HEK293 (cell line): Measurements from ENCODE around the gene TRIM5.
A peak's percentile ranks its signal among the peaks of the same experiment; 100 is the strongest.

Experiments used
- CTCF ChIA-PET: fragments of 350-600 bp; formaldehyde crosslinking; extraction: SDS; loops from one replicate; lab custom pipeline; 2021; ENCODE audit warnings: antibody characterized with exemption; lab: Yijun Ruan, JAX
- POLR2A ChIA-PET: fragments of 300-600 bp; formaldehyde crosslinking; extraction: SDS; loops from one replicate; lab custom pipeline; 2020; ENCODE audit warnings: antibody characterized with exemption, inconsistent platforms; lab: Yijun Ruan, JAX
- H3K27ac ChIP-seq: fragments of 200-500 bp; sonication (Bioruptor generic); 2 replicates; pipeline ENCODE4 v1.5.1; 2014; ENCODE audit warnings: low read depth, low read length, control low read depth, inconsistent platforms; ENCODE audit errors: extremely low read depth
- H3K36me3 ChIP-seq, 2 experiments: fragments of 200-500 bp in 1 of 2; sonication (Bioruptor generic) in 1 of 2; 1 replicate in 1 of 2; 2 replicates in 1 of 2; pipeline ENCODE4 v1.5.1; 2014 to 2017; ENCODE audit warnings: inconsistent platforms in 2 of 2, low read length in 2 of 2; ENCODE audit not compliant: control insufficient read depth in 2 of 2, insufficient read depth in 1 of 2
- H3K4me1 ChIP-seq: fragments of 200-500 bp; sonication (Bioruptor generic); 2 replicates; pipeline ENCODE4 v1.5.1; 2014; ENCODE audit warnings: mild to moderate bottlenecking, low read length, inconsistent platforms; ENCODE audit not compliant: control insufficient read depth, insufficient read depth
- H3K4me3 ChIP-seq: 2 replicates; pipeline ENCODE4 v1.5.1; 2011; ENCODE audit warnings: low read depth, mild to moderate bottlenecking, control low read depth, low read length, moderate library complexity
- H3K9me3 ChIP-seq: fragments of 200-500 bp; sonication (Bioruptor generic); 2 replicates; pipeline ENCODE4 v1.5.1; 2014; ENCODE audit warnings: low read depth, low read length, inconsistent platforms; ENCODE audit not compliant: control insufficient read depth, insufficient read depth
- ATF2 ChIP-seq: fragments of 450-650 bp; formaldehyde crosslinking; IDR thresholded peaks from 2 replicates; pipeline ENCODE4 v1.5.1; 2016; ENCODE audit warnings: missing biosample characterization, missing genetic modification characterization, low read depth
- INSM2 ChIP-seq: fragments of 450-650 bp; formaldehyde crosslinking; IDR thresholded peaks from 2 replicates; pipeline ENCODE4 v1.5.1; 2016; ENCODE audit warnings: missing biosample characterization, missing genetic modification characterization
- PBX3 ChIP-seq: sonication (generic); formaldehyde crosslinking; IDR thresholded peaks from 2 replicates; pipeline ENCODE4 v1.8.1; 2022; ENCODE audit warnings: mild to moderate bottlenecking, moderate library complexity, missing genetic modification reagents
- TCF7L2 ChIP-seq: IDR thresholded peaks from 2 replicates; pipeline ENCODE4 v1.6.1; 2011; ENCODE audit warnings: low read depth, mild to moderate bottlenecking, inconsistent platforms, low read length, moderate library complexity, borderline replicate concordance
- TRIM28 ChIP-seq: IDR thresholded peaks from 2 replicates; pipeline ENCODE4 v1.6.1; 2011; ENCODE audit warnings: low read length, control low read depth, borderline replicate concordance
- ZBTB20 ChIP-seq: fragments of 450-650 bp; formaldehyde crosslinking; IDR thresholded peaks from 2 replicates; pipeline ENCODE4 v1.5.1; 2016; ENCODE audit warnings: missing biosample characterization, missing genetic modification characterization
- ZBTB26 ChIP-seq: fragments of 450-650 bp; formaldehyde crosslinking; optimal IDR thresholded peaks from 2 replicates; pipeline ENCODE3; 2016; ENCODE audit warnings: missing biosample characterization, mild to moderate bottlenecking, missing genetic modification characterization
- ZFHX2 ChIP-seq: fragments of 450-650 bp; formaldehyde crosslinking; conservative IDR thresholded peaks from 2 replicates; pipeline ENCODE4 v1.5.1; 2016; ENCODE audit warnings: missing biosample characterization, missing genetic modification characterization
- ZNF2 ChIP-seq: fragments of 450-650 bp; formaldehyde crosslinking; IDR thresholded peaks from 2 replicates; pipeline ENCODE4 v1.5.1; 2016; ENCODE audit warnings: missing biosample characterization, missing genetic modification characterization
- ZNF24 ChIP-seq: fragments of 450-650 bp; formaldehyde crosslinking; IDR thresholded peaks from 2 replicates; pipeline ENCODE4 v1.5.1; 2016; ENCODE audit warnings: missing biosample characterization, missing genetic modification characterization
- ZNF335 ChIP-seq: fragments of 450-650 bp; formaldehyde crosslinking; conservative IDR thresholded peaks from 2 replicates; pipeline ENCODE4 v1.5.1; 2016; ENCODE audit warnings: missing biosample characterization, missing genetic modification characterization
- ZNF366 ChIP-seq: fragments of 450-650 bp; formaldehyde crosslinking; conservative IDR thresholded peaks from 2 replicates; pipeline ENCODE4 v1.5.1; 2016; ENCODE audit warnings: missing biosample characterization, missing genetic modification characterization
- ZNF600 ChIP-seq: fragments of 450-650 bp; formaldehyde crosslinking; IDR thresholded peaks from 2 replicates; pipeline ENCODE4 v1.5.1; 2016; ENCODE audit warnings: missing biosample characterization, missing genetic modification characterization
- ZNF677 ChIP-seq: fragments of 450-650 bp; IDR thresholded peaks from 2 replicates; pipeline ENCODE4 v1.5.0; 2018; ENCODE audit warnings: missing biosample characterization, mild to moderate bottlenecking, missing genetic modification characterization, moderate library complexity
- ZNF747 ChIP-seq: fragments of 450-650 bp; formaldehyde crosslinking; IDR thresholded peaks from 2 replicates; pipeline ENCODE4 v1.5.1; 2016; ENCODE audit warnings: missing biosample characterization, missing genetic modification characterization
- ZNF843 ChIP-seq: fragments of 450-650 bp; formaldehyde crosslinking; IDR thresholded peaks from 2 replicates; pipeline ENCODE4 v1.5.1; 2016; ENCODE audit warnings: missing biosample characterization, missing genetic modification characterization
- TF ChIP-seq, protein P1 (sequence below): fragments of 450-650 bp; formaldehyde crosslinking; conservative IDR thresholded peaks from 2 replicates; pipeline ENCODE4 v1.5.1; 2016; ENCODE audit warnings: low read depth, missing biosample characterization, missing genetic modification characterization
- TF ChIP-seq, protein P2 (sequence below): fragments of 450-650 bp; formaldehyde crosslinking; IDR thresholded peaks from 2 replicates; pipeline ENCODE4 v1.5.1; 2016; ENCODE audit warnings: missing biosample characterization, missing genetic modification characterization, low read depth
- TF ChIP-seq, protein P3 (sequence below): fragments of 450-650 bp; formaldehyde crosslinking; IDR thresholded peaks from 2 replicates; pipeline ENCODE4 v1.5.1; 2016; ENCODE audit warnings: missing biosample characterization, missing genetic modification characterization, borderline replicate concordance

The TRIM5 gene, protein sequence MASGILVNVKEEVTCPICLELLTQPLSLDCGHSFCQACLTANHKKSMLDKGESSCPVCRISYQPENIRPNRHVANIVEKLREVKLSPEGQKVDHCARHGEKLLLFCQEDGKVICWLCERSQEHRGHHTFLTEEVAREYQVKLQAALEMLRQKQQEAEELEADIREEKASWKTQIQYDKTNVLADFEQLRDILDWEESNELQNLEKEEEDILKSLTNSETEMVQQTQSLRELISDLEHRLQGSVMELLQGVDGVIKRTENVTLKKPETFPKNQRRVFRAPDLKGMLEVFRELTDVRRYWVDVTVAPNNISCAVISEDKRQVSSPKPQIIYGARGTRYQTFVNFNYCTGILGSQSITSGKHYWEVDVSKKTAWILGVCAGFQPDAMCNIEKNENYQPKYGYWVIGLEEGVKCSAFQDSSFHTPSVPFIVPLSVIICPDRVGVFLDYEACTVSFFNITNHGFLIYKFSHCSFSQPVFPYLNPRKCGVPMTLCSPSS

DNA sequence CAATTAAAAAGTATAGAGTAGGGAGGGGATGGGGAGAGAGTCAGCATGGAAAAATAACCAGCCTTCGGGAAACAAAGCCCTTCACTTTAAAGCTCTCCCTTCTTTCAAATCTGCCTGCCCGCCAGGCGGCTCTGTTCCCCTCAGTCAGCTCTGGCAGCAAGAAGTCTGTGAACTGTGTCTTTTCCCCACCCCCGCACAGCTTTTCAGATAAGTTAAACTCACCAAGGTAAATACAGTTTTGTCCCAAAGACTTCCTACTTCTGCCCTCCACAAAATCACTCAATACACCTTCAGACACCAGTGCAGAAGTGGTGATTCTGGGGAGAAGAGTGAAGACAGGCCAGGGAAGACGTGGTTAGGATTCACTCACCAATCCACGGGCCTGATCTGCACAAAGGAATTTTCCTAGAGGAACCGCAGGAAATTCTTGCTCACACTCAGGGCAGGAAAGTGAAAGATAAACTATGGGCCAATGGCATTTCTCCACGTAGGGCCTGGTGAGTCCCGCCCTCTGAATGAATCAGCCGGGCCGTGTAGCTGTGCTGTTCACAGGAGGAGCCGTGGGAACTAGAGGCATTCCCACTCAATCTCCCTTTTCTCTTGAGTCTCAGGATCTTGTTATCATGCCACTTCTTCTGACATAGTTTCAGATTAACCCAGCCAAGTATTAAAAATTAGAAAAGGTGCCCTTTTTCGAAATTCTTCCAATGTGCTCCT, at the start of gene TRIM5:
Gene TRIM5 (minus strand): TSS at position 429 of the 717 bp plus-strand sequence. CDS start 4,897 bp downstream, outside the sequence.
- Histone ChIP-seq H3K27ac (peak within 1 kb of the TSS; percentile 36; the same call in 1 of the 2 replicates), H3K36me3 (peaks cover 0 to 3% of the 10 kb centered on the region in 2 experiments; a peak in 1 of 3 replicates), H3K4me3 (peak within 1 kb of the TSS; percentile 40), H3K9me3 (no peaks in the 10 kb centered on the region), H3K4me1 (no peaks in the 10 kb centered on the region)
- POLR2A ChIA-PET, result interaction anchor here (1.2 kb wide), 1 partner anchor 12 kb away, joined by 3 read pairs; no protein-coding TSS in a partner anchor
- CTCF ChIA-PET, result interaction anchor here (0.6 to 1.6 kb wide), 7 partner anchors 10 to 274 kb away, joined by 3 to 7 read pairs (median 3); no protein-coding TSS in a partner anchor
- TF ChIP-seq, protein P1, sequence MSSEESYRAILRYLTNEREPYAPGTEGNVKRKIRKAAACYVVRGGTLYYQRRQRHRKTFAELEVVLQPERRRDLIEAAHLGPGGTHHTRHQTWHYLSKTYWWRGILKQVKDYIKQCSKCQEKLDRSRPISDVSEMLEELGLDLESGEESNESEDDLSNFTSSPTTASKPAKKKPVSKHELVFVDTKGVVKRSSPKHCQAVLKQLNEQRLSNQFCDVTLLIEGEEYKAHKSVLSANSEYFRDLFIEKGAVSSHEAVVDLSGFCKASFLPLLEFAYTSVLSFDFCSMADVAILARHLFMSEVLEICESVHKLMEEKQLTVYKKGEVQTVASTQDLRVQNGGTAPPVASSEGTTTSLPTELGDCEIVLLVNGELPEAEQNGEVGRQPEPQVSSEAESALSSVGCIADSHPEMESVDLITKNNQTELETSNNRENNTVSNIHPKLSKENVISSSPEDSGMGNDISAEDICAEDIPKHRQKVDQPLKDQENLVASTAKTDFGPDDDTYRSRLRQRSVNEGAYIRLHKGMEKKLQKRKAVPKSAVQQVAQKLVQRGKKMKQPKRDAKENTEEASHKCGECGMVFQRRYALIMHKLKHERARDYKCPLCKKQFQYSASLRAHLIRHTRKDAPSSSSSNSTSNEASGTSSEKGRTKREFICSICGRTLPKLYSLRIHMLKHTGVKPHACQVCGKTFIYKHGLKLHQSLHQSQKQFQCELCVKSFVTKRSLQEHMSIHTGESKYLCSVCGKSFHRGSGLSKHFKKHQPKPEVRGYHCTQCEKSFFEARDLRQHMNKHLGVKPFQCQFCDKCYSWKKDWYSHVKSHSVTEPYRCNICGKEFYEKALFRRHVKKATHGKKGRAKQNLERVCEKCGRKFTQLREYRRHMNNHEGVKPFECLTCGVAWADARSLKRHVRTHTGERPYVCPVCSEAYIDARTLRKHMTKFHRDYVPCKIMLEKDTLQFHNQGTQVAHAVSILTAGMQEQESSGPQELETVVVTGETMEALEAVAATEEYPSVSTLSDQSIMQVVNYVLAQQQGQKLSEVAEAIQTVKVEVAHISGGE (tag by site-specific recombination), result no peak
- TF ChIP-seq ZNF600 (tag by site-specific recombination) (peak; percentile 75), ZBTB20 (tag by site-specific recombination) (peak; percentile 29; the same call in 1 of the 2 replicates), PBX3 (CRISPR knock-in tag) (no peak), ATF2 (tag by site-specific recombination) (no peak), ZNF24 (tag by site-specific recombination) (no peak), ZNF677 (no peak), TRIM28 (0 out of 2 replicates have a peak, but pooled peaks have one; percentile 60), TCF7L2 (no peak), ZNF366 (tag by site-specific recombination) (peak; percentile 59; the same call in 1 of the 2 replicates), ZBTB26 (tag by site-specific recombination) (no peak), INSM2 (tag by site-specific recombination) (peak; percentile 57; the same call in 1 of the 2 replicates), ZNF2 (0 out of 2 replicates have a peak, but pooled peaks have one; percentile 19), ZNF335 (tag by site-specific recombination) (peak; percentile 28; the same call in 1 of the 2 replicates), ZNF843 (tag by site-specific recombination) (no peak), ZFHX2 (no peak), ZNF747 (tag by site-specific recombination) (no peak)
- TF ChIP-seq, protein P2, sequence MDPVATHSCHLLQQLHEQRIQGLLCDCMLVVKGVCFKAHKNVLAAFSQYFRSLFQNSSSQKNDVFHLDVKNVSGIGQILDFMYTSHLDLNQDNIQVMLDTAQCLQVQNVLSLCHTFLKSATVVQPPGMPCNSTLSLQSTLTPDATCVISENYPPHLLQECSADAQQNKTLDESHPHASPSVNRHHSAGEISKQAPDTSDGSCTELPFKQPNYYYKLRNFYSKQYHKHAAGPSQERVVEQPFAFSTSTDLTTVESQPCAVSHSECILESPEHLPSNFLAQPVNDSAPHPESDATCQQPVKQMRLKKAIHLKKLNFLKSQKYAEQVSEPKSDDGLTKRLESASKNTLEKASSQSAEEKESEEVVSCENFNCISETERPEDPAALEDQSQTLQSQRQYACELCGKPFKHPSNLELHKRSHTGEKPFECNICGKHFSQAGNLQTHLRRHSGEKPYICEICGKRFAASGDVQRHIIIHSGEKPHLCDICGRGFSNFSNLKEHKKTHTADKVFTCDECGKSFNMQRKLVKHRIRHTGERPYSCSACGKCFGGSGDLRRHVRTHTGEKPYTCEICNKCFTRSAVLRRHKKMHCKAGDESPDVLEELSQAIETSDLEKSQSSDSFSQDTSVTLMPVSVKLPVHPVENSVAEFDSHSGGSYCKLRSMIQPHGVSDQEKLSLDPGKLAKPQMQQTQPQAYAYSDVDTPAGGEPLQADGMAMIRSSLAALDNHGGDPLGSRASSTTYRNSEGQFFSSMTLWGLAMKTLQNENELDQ (tag by site-specific recombination), result no peak
- TF ChIP-seq, protein P3, sequence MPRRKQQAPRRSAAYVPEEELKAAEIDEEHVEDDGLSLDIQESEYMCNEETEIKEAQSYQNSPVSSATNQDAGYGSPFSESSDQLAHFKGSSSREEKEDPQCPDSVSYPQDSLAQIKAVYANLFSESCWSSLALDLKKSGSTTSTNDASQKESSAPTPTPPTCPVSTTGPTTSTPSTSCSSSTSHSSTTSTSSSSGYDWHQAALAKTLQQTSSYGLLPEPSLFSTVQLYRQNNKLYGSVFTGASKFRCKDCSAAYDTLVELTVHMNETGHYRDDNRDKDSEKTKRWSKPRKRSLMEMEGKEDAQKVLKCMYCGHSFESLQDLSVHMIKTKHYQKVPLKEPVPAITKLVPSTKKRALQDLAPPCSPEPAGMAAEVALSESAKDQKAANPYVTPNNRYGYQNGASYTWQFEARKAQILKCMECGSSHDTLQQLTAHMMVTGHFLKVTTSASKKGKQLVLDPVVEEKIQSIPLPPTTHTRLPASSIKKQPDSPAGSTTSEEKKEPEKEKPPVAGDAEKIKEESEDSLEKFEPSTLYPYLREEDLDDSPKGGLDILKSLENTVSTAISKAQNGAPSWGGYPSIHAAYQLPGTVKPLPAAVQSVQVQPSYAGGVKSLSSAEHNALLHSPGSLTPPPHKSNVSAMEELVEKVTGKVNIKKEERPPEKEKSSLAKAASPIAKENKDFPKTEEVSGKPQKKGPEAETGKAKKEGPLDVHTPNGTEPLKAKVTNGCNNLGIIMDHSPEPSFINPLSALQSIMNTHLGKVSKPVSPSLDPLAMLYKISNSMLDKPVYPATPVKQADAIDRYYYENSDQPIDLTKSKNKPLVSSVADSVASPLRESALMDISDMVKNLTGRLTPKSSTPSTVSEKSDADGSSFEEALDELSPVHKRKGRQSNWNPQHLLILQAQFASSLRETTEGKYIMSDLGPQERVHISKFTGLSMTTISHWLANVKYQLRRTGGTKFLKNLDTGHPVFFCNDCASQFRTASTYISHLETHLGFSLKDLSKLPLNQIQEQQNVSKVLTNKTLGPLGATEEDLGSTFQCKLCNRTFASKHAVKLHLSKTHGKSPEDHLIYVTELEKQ (tag by site-specific recombination), result no peak
